ENCODE measurements around the gene FAM117A.

DNA sequence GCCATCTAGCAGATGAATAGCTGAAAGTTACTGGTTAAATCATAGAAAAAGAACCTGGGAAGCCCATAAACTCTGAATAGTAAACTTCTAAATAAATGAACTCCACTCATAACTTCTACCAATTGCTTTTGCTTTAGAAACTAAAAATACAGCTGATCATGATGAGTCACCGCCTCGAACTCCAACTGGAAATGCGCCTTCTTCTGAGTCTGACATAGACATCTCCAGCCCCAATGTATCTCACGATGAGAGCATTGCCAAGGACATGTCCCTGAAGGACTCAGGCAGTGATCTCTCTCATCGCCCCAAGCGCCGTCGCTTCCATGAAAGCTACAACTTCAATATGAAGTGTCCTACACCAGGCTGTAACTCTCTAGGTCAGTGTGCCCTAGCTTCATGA lies 34.3 kb upstream of the FAM117A start:
- TF ChIP-seq EZH2 (IDR thresholded peaks at IDR 0.05; ENCODE audit: borderline replicate concordance, control insufficient read depth, low read depth, low read length) (no peak), ZZZ3 (IDR thresholded peaks at IDR 0.05; ENCODE audit: control insufficient read depth, insufficient read length, low read depth) (no peak)

Data from GM12878 (cell line).